PC-3 (cell line): ENCODE data around the gene MIAT. TPM values are rescaled to one million over a fixed set of nuclear protein-coding genes. Genes with fewer than 3 reads are reported as not detected.

Source experiments
- ATAC-seq: fragments of 200-7000 bp; cut with Tn5 transposase; 2 replicates; pipeline ENCODE4 v1.9.1; 2020; ENCODE audit warnings: mild to moderate bottlenecking, moderate library complexity
- BruUV-seq: library from RNA; stranded (reverse); fragments of 400-500 nt; replicated peaks from 2 replicates; lab custom pipeline; 2021; lab: Mats Ljungman, UMichigan
- CTCF ChIA-PET: fragments of 300-600 bp; sonication (Branson Sonifier 250); formaldehyde crosslinking; loops from one replicate; lab custom pipeline; 2022; ENCODE audit warnings: antibody characterized with exemption; lab: Charles Lee
- POLR2A ChIA-PET: fragments of 300-600 bp; sonication (Branson Sonifier 250); formaldehyde crosslinking; loops from one replicate; lab custom pipeline; 2022; ENCODE audit warnings: antibody characterized with exemption; ENCODE audit not compliant: unreplicated experiment; lab: Charles Lee
- DNase-seq: peaks from one replicate; pipeline ENCODE4 v3.0.0-alpha.2; 2015
- H2AFZ ChIP-seq: fragments of 300-600 bp; sonication (generic); 2 replicates; pipeline ENCODE4 v1.6.0; 2016; ENCODE audit warnings: antibody characterized with exemption, low read length
- H3F3A ChIP-seq: fragments of 300-600 bp; sonication (generic); one replicate; pipeline ENCODE4 v1.6.0; 2017; ENCODE audit warnings: antibody characterized with exemption, low read length, control low read depth, mild to moderate bottlenecking; ENCODE audit not compliant: unreplicated experiment
- H3K27ac ChIP-seq: fragments of 300-600 bp; sonication (generic); 2 replicates; pipeline ENCODE4 v1.5.1; 2016; ENCODE audit warnings: mild to moderate bottlenecking, low read length
- H3K27me3 ChIP-seq: fragments of 300-600 bp; sonication (generic); 2 replicates; pipeline ENCODE4 v1.6.1; 2016; ENCODE audit warnings: low read length, mixed read lengths
- H3K36me3 ChIP-seq: fragments of 300-600 bp; sonication (generic); 2 replicates; pipeline ENCODE4 v1.6.1; 2016; ENCODE audit warnings: low read depth, mixed run types, low read length, mixed read lengths
- H3K4me1 ChIP-seq: fragments of 300-600 bp; sonication (generic); 2 replicates; pipeline ENCODE4 v1.5.1; 2016; ENCODE audit warnings: low read length; ENCODE audit not compliant: insufficient read depth
- H3K4me2 ChIP-seq: fragments of 300-600 bp; sonication (generic); 2 replicates; pipeline ENCODE4 v1.6.0; 2016; ENCODE audit warnings: low read length
- H3K4me3 ChIP-seq: fragments of 300-600 bp; sonication (generic); 2 replicates; pipeline ENCODE4 v1.5.1; 2016; ENCODE audit warnings: mild to moderate bottlenecking, low read length, mixed read lengths
- H3K79me2 ChIP-seq: fragments of 300-600 bp; sonication (generic); 2 replicates; pipeline ENCODE4 v1.6.1; 2017; ENCODE audit warnings: low read length, mixed read lengths
- H3K9ac ChIP-seq: fragments of 300-600 bp; sonication (generic); 2 replicates; pipeline ENCODE4 v1.6.0; 2016; ENCODE audit warnings: mild to moderate bottlenecking, low read length
- H3K9me2 ChIP-seq: fragments of 300-600 bp; sonication (generic); replicated peaks from 2 replicates; pipeline ENCODE4 v1.6.1; 2016; ENCODE audit warnings: mixed run types, low read length, mixed read lengths
- H3K9me3 ChIP-seq: fragments of 300-600 bp; sonication (generic); 2 replicates; pipeline ENCODE4 v1.6.1; 2016; ENCODE audit warnings: low read length, mixed read lengths
- H4K20me1 ChIP-seq: fragments of 300-600 bp; sonication (generic); 2 replicates; pipeline ENCODE4 v1.6.1; 2016; ENCODE audit warnings: low read length, mixed read lengths
- CTCF ChIP-seq: fragments of 300-600 bp; sonication (generic); conservative IDR thresholded peaks from 2 replicates; pipeline ENCODE4 v1.5.1; 2017; ENCODE audit warnings: antibody characterized with exemption, low read depth, mild to moderate bottlenecking, low read length
- EZH2 ChIP-seq: fragments of 300-600 bp; sonication (generic); IDR thresholded peaks from one replicate; pipeline ENCODE4 v1.6.1; 2017; ENCODE audit warnings: antibody characterized with exemption, mild to moderate bottlenecking, low read length; ENCODE audit not compliant: unreplicated experiment
- EZH2phosphoT487 ChIP-seq: fragments of 300-600 bp; sonication (generic); IDR thresholded peaks from 2 replicates; pipeline ENCODE4 v1.6.1; 2018; ENCODE audit warnings: mild to moderate bottlenecking, antibody characterized with exemption, low read length, borderline replicate concordance
- intact Hi-C: fragments of 100-400 bp; cut with micrococcal nuclease; formaldehyde crosslinking; loops from 2 replicates; pipeline ENCODE4 v1.9.0; 2023
- total RNA-seq: library from RNA; depleted of rRNA; stranded (reverse); fragments of >200 nt; gene quantifications from 2 replicates; pipeline ENCODE4 v1.2.3, GENCODE V29; 2014; rRNA removed

The MIAT gene
- total RNA-seq, 1 experiment from 2014 or later = 0.15 TPM

DNA sequence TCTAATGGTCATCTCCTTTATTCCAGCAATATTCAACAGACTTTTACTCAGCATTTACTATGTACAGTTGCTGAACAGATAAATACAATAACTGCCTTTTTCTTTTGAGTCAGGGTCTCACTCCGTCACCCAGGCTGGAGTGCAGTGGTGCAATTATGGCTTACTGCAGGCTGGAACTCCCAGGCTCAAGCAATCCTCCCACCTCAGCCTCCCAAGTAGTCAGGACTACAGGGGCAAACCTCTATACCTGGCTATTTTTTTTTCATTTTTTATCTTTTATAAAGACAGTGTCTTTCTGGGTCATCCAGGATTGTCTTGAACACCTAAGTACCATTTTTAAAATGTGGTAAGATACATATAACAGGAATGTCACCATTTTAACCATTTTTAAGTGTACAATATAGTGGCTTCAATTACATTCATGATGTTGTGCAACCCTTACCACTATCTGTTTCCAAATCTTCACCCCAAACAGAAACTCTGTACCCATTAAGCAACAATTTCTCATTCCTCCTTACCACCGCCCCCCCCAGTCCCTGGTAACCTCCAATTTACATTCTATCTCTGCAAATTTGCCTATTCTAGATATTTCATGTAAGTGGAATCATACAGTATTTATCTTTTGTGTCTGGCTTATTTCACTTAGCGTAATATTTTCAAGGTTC lies 67.8 kb downstream of the MIAT start:
- POLR2A ChIA-PET = no interaction called here
- BruUV-seq = no TSS peak
- H3F3A ChIP-seq = no peaks in the 10 kb centered on the region

More for the DNA sequence above, 67.8 kb downstream of the MIAT start:
- Histone ChIP-seq H3K4me1 (no peaks in the 10 kb centered on the region; the same call in 1 of the 2 replicates), H3K27me3 (no peaks in the 10 kb centered on the region), H2AFZ (no peak overlapping the region), H3K36me3 (no peaks in the 10 kb centered on the region), H3K4me3 (no peak overlapping the region), H3K4me2 (no peak overlapping the region), H4K20me1 (no peaks in the 10 kb centered on the region), H3K9ac (no peak overlapping the region), H3K9me2 (no peaks in the 10 kb centered on the region), H3K79me2 (no peaks in the 10 kb centered on the region), H3K9me3 (no peaks in the 10 kb centered on the region), H3K27ac (no peak overlapping the region)
- TF ChIP-seq EZH2phosphoT487 (no peak), CTCF (no peak), EZH2 (no peak)
- DNase-seq (no peak), ATAC-seq (no peak)
- CTCF ChIA-PET = no interaction called here
- intact Hi-C loops = no loop called here

Other genes starting within 250 kb of the MIAT start
- gene ASPHD2, start 228.3 kb upstream of the MIAT start, total RNA-seq = 2.1 and 2.4 TPM in 2 replicates
- 15.9 and 19.9 TPM in 2 replicates for gene HPS4, start 173.8 kb upstream of the MIAT start, total RNA-seq
- 17.6 and 21.1 TPM in 2 replicates for gene SRRD, start 173.7 kb upstream of the MIAT start, total RNA-seq
- gene TFIP11, start 145.1 kb upstream of the MIAT start, total RNA-seq = 22.4 and 33.5 TPM in 2 replicates
- gene TPST2, start 67.5 kb upstream of the MIAT start, total RNA-seq = 7.9 and 8.1 TPM in 2 replicates
- gene CRYBB1, start 39.6 kb upstream of the MIAT start, total RNA-seq = not detected in 2 replicates
- not detected in 2 replicates for gene CRYBA4, start 35.6 kb upstream of the MIAT start, total RNA-seq